ENCODE measurements around the gene TMEM87A.

The TMEM87A gene

GRCh38 chr15:42201801-42202200 lies 71.4 kb downstream of the TMEM87A start:
- no peak for DNase-seq

- DNase-seq = no peak
These were observed 74.1 kb downstream of the TMEM87A start for GRCh38 chr15:42199126-42199525.

- DNase-seq = no peak
These were observed 74.7 kb downstream of the TMEM87A start for GRCh38 chr15:42198516-42198915.

- DNase-seq = no peak
These were observed 78.7 kb downstream of the TMEM87A start for GRCh38 chr15:42194513-42194912.

- DNase-seq = no peak
These were observed 79.8 kb downstream of the TMEM87A start for GRCh38 chr15:42193383-42193782.

GRCh38 chr15:42191610-42192346 lies 81.5 kb downstream of the TMEM87A start:
- no peak for DNase-seq

- DNase-seq = no peak
These were observed 82.9 kb downstream of the TMEM87A start for GRCh38 chr15:42190370-42190769.

GRCh38 chr15:42185801-42186200 lies 87.4 kb downstream of the TMEM87A start:
- DNase-seq = no peak

GRCh38 chr15:42184736-42185135 lies 88.5 kb downstream of the TMEM87A start:
- no peak for DNase-seq

- no peak for DNase-seq
These were observed 88.9 kb downstream of the TMEM87A start for GRCh38 chr15:42184296-42184695.

- no peak for DNase-seq
These were observed 90.3 kb downstream of the TMEM87A start for GRCh38 chr15:42182961-42183360.

GRCh38 chr15:42182328-42182886 lies 90.8 kb downstream of the TMEM87A start:
- no peak for DNase-seq

GRCh38 chr15:42178056-42178455 lies 95.2 kb downstream of the TMEM87A start:
- DNase-seq = no peak

GRCh38 chr15:42175671-42176070 lies 97.6 kb downstream of the TMEM87A start:
- DNase-seq = no peak

GRCh38 chr15:42172475-42172874 lies 100.8 kb downstream of the TMEM87A start:
- DNase-seq = no peak

- no peak for DNase-seq
These were observed 101.4 kb downstream of the TMEM87A start for GRCh38 chr15:42171795-42172194.

GRCh38 chr15:42171122-42171521 lies 102.1 kb downstream of the TMEM87A start:
- DNase-seq = no peak

GRCh38 chr15:42166225-42166940 lies 106.8 kb downstream of the TMEM87A start:
- DNase-seq = no peak

GRCh38 chr15:42165106-42165505 lies 108.1 kb downstream of the TMEM87A start:
- DNase-seq = no peak

GRCh38 chr15:42163947-42164550 lies 109.2 kb downstream of the TMEM87A start:
- DNase-seq = no peak

- DNase-seq = no peak
These were observed 109.9 kb downstream of the TMEM87A start for GRCh38 chr15:42163291-42163690.

All from CD4-positive, alpha-beta T cell treated with Interleukin-17A for 4 hours (primary cell).